ENCODE results near the gene ITFG1.
"Not testable (repeated sequence)": the region's sequence is repeated elsewhere in the genome, so short reads cannot be mapped to it uniquely, and the experiment has no call there.

ITFG1 gene

DNA sequence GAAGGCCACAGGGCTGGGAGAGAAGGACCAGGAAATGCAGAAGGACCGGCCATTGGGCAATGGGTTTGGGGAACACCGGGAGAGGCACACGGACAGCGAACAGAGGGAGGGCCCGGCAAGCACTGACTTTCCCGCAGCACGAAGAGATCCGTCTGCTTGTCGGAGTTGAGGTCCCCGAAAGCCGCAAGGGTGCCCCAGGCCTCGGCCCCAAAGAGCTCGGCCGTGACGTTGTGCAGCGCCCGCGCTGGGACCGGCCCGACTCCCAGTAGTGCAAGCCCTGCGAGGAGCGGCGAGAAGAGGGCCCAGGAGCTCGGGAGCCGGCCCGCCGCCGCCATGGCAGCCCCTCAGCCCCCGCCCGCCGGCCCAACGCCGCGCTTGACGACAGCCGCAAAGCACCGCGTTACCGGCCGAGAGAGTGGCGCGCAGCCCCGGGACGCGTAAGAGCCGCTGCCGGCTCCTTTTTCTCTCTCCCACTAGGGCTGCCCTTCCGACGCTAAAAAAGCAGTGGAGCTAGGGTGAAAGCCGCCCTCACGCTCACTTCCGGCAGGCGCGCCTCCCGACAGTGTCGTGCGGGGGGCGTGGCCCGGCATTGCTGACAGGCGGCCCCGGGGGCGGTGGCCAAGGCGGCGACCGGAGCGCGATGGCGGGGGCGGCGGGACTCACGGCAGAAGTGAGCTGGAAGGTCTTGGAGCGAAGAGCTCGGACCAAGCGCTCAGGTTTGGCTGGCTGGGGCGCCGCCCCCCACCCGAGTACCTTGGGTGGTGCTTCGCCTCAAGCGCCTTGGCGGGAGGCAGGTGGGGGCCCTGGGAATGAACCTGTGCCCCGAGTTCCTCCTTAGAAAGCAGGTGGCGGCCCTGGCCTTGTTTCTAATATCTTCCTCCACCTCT is at the start of gene ITFG1, which contains the start of gene PHKB:
Gene ITFG1 (minus strand): TSS at position 353 of the 887 bp plus-strand sequence. CDS start 18 bp downstream, at position 335.
Gene PHKB (plus strand): TSS at position 621 of the 887 bp plus-strand sequence. CDS start 20 bp downstream, at position 641.
- peak; percentile 97 for DNase-seq

DNA sequence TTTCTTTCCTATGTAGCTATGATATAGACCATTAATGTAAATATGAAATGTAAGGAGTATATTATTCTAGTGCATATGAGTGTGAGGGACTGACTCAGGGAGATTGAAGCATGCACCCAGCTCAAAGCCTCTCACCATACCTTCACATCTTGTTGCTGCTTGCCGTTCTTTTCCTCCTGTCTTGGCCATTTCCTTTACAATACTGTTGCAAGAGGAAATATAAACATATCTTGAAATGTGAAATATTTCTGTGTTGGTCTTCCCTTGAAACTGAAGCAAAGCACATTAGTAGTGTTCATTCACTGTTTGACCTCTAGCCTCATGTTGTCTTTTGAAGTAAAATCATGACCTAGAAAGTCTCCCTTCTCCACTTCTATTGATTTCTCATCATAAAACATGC is 46.8 kb upstream of the ITFG1 start:
- DNase-seq = no peak

DNA sequence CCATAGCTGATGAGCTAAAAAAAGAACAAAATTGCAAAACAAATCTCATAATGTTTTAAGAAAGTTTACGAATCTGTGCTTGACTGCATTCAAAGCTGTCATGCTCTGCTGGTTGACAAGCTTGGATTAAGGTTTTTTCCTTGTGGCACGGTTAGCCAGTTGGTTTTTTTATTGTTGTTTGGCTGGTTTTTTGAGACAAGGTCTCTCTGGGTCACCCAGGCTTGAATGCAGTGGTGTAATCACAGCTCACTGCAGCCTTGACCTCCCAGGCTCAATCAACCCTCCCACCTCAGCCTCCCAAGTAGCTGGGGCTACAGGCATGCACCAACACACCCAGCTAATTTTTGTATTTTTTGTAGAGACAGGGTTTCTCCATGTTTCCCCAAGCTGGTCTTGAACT is 45.9 kb upstream of the ITFG1 start:
- no peak for DNase-seq

DNA sequence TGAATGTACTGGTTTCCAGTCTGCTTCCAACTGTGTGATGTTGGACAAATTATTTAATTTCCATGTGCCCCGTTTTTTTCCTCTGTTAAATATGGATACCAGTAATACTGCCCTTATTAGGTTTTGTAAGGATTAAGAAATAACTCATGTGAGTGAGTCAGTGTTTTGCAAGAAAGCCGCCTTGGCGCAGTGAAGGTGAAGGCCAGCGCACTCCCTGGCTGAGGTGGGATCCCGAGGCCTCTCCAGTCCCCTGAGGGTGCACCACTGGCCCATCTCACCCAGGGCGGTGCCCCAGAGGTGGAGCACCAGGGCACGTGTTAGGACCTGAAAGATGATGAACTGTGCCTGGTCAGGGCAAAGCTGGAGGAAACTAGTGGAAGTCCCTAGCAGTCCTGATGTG is 43.7 kb upstream of the ITFG1 start:
- DNase-seq = no peak

DNA sequence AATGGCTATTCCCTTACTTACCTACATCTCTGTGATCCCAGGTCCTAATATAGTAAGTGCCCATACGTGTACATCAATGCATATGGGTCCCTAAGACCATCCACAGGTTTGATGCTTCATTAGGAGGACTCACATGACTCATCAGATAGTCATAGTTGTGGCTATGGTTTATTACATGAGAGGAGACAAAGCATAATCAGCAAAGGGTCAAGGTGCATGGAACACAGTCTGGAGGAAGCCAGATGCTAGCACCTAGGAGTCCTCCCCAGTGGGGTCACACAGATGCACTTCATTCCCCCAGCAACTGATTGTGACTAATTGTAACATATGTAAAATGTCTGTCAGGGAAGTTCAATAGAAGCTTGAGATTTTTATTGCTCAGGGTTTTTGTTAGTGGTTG is 43.1 kb upstream of the ITFG1 start:
- no peak for DNase-seq

DNA sequence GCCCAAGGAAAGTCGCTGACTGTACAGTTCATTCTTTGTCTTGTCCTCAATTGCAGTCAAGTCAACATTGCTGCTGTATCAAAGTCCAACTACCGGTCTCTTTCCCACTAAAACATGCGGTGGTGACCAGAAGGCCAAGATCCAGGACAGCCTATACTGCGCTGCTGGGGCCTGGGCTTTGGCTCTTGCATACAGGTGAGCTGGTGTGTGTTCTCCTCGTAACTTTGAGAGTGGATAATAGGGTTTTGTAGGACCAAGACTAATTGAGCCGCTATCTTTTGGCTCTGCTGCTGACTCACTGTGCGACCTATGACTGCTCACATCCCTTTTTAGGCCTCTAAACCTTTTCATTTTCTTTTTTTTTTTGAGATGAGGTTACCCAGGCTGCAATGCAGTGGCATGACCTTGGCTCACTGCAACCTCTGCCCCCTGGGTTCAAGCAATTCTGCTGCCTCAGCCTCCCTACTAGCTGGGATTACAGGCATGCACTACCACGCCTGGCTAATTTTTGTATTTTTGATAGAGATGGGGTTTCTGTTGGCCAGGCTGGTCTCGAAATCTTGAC is 38.9 kb upstream of the ITFG1 start:
- DNase-seq = no peak

DNA sequence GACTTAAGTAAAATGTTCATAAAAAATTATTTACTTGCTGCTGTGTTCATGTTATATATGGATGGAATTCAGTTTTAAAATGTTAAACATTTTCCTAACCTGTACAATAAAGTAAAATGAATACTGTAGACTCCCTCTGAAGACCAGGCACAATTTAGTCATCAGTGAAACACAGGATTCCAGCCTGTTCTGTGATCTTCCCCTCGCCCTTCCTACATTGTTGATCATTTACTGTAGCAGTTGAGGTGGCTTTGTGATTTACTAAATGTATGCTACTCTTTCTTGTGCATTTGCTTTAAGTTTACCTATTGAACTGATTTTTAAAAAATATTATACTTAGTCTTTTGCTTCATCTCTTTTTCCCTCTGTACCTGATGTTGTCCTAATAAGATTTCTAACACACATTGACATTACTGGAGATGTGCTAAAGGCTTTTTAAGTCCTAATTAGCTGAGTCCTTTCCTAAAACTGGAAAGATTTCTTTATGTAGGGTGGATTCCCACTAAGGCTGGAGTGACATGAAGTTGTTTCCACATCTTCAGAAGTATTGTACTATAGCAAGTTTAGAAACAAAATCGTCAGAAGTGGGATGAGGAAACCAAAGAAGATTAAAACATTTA is 38.3 kb upstream of the ITFG1 start:
- DNase-seq = no peak

DNA sequence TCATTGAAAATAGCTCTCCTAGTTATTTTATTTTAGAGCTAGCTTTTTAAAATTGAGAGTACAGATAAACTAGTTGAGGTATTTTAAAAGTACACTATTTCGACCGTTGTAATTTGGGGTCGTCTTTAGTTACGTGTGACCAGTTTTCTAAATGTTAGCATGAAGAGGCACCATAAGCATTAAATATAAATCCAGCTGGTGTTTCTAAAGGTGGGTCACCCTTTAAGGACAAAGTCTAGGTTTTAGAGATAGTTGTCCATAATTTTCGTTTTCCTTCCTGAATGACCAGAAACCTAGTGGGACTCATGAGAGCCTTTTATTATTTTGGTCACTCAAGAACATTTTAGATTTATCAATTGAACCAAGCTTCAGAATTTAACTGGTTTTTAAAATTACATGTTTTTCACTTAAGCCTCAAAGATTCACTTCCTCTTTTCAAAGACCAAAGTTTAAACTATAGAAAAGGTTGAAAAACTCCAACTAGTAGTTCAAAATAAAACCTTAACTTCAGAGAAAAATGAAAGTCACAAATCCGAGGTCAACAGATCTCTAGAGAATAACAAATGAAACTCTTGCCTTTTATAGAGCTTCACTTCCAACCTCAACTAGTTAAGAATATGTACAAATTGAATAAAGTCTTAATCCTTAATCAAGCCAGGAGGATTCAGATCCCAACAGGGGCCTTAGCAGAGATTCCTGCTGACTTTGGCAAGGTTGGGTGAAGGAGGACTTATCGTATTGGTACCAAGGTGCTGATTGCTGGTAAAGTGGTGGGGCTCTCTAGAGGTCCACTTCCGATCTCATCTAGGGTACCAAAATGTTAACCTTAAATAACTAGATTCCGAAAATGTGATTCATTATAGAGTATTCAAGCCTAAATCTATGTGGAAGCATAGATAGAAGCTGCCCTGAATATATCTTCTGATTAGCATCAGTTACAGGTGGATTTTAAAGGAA is 32.8 kb upstream of the ITFG1 start:
- no peak for DNase-seq

DNA sequence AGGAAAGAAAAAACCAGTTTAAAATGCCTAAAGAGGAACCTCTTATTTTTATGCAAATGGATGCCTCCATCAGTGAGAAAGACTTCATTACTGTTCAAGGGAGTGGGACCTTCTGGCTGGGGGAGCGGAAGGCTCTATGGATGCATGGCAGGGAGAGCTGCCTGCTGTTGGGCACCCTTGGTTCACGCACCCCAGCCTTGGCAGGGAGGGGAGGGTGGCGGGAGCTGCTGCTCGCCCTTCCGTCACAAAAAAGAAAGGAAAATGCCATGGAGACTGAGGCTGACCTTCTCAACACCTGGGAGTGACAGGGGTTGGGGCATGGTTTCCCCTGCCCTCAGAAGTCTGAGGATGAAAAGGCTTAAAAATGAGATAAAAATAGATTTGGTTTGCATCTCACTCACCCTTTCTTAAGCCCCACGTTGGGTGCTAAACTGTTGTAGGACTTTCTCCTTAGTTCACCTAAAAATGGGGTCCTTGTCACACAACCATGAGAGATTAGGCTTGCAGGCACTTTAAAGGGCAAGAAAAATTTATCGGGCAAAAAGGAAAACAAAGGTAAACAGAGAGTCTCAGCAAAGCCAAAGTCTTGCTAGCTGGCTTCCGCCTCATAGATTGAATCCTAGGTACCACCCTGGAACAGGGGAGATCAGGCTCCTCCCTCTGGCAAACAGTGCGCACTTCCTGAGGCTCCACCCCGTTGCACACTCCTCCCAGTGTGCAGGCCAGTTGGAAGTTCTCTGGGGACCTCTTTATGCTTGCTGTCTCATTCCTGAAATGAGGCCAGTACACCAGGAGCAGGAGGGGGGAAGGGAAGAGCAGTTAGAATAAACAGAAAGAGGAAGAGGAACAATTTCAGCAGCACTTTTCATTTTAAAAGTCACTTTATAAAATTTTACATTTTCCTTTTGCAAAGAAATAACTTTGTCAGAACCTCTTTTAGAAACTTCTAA is 31.8 kb upstream of the ITFG1 start:
- no peak for DNase-seq

DNA sequence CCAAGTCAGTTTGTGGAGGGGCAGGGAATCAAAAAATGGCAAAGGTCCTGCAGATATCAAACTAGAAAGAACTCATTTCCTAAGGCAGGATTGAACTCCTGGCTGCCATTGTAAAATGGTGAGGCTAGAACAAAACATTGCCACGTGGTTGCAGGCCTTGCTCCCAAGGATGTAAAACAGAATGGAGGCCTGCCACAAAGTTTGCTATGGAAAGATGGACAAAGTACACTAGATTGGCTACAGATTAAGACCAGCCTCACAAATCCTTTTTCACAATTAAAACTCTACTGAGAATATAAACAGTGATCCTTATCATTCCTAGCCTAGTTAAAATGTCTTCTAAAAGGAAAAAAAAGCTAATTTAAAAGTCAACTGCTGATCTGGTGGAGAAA is 31.2 kb upstream of the ITFG1 start:
- DNase-seq = no peak

DNA sequence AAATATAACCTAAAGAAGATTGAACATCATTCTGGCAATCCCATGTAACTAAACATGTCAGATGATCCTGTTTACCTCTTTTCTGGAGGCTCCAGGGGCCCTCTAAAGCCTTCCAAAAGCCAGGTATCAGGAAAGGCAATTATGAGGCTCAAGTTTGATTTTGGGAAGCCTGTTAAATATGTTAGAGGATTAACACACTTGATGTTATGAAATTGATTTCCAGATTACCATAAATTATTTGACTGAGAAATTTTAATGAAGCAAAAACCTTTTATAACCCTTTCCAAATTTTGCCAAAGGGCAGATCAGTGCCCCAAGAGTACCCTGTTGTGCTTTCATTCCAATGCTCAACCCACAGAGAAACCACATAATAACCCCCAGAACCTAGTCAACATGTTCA is 29.6 kb upstream of the ITFG1 start:
- no peak for DNase-seq

DNA sequence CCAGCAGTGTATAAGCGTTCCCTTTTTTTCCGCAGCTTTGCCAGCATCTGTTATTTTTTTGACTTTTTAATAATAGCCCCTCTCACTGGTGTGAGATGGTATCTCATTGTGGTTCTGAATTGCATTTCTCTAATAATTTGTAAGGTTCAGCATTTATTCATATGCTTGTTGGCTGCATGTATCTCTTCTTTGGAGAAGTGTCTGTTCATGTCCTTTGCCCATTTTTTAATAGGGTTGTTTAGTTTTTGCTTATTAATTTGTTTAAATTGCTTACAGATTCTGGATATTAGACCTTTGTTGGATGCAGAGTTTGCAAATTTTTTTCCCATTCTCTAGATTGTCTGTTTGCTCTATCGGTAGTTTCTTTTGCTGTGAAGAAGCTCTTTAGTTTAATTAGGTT is 27.2 kb upstream of the ITFG1 start:
- no peak for DNase-seq

DNA sequence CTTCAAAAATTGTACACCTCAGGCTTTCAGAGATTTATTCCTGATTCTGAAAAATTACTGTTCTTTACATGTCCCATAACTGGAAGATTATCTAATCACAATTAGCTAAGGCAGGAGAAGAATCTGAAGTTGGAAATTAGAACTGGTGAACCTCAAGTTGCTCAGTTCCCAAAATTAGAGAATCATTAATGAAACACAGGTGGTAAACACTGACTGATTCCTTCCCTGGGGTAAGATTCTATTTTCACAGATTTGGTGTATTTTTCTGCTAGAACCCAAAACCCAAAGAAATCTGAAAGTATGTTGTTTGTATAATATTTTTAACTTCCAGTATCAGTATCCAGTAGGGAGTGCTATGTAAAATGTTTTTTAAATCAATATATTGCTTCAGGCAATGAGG is 26.0 kb upstream of the ITFG1 start:
- no peak for DNase-seq

DNA sequence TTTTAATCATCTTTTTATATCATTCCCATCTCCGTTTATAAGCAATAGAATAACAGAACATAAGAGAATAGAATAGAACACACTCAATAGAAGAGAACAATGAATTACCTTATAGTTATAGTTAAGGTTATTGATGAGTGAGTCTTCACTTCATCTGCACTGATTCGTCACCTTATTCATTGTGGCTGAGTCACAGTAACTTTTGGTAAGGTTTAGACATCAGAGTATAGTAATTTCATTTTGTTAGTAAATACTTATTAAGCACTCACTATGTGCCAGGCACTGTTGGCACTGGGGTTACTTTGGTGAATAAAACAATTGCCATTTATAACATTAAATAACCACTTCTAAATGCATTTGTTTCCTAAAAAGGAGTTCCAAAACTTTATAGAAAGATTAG is 22.8 kb upstream of the ITFG1 start:
- DNase-seq = no peak

DNA sequence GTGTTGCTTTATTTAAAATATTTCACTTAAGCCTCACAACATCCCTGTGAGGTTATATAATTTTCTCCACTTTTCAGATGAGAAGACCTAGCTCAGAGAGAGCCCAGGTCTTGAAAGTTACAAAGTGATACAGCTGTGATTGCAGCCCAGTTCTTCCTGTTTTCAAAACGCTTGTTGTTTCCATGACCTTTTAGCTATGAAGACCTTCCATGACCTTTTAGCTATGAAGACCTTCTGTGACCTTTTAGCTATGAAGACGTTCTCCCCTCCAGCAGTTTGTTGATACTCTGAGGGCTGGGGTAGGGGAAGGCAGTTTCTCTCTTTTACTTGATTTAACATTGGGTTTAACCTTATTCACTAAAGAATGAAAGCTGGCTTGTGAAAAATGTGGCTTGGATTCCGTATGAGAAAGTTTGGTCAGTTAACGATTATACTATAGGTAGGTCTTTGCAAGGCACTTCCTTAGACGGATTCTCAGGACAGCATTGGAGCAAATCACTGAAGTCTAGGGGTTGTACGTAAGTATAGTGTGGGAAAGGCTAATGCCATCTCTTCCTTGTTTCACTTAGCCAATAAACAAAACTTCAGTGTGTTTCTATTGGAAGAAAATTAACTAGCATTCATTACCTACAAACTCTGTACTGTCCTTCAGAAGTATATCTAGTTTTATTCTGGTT is 21.0 kb upstream of the ITFG1 start:
- no peak for DNase-seq

DNA sequence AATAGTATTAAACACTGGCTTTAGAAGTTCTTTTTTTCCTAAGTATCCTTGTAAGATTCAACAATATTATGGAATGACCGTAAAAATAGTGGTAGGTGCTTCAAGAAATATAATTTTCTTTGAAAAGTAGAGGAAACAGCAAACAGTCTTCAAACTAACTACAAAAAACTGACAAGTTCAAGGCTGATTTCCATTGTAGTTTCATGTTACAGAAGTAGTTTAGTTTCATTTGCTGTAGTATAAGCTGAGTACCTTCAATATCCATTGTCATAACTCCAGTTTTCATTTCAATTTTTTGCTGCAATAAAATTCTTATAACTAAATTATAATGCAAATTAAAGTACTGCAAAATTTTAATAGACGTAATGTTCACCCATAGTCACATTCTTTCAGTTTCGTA is 19.5 kb upstream of the ITFG1 start:
- no peak for DNase-seq

DNA sequence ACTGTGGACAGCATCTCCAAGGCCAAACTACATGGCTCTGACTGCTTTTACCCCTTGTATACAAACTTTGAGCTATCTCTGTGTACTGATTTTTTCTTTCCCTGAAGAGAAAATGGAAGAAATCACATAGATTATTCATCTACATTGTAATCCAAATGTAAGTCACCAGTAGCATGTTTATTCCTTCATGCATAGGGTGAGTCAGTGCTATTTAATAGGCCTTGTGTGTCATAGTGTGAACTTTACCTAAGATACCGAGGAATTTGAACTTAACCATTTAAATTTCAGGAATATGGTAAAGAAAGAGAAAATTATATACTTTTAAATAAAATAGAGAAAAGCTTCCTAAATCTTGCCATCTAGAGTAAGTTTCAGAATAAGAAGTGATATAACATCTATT is 16.8 kb upstream of the ITFG1 start:
- no peak for DNase-seq

DNA sequence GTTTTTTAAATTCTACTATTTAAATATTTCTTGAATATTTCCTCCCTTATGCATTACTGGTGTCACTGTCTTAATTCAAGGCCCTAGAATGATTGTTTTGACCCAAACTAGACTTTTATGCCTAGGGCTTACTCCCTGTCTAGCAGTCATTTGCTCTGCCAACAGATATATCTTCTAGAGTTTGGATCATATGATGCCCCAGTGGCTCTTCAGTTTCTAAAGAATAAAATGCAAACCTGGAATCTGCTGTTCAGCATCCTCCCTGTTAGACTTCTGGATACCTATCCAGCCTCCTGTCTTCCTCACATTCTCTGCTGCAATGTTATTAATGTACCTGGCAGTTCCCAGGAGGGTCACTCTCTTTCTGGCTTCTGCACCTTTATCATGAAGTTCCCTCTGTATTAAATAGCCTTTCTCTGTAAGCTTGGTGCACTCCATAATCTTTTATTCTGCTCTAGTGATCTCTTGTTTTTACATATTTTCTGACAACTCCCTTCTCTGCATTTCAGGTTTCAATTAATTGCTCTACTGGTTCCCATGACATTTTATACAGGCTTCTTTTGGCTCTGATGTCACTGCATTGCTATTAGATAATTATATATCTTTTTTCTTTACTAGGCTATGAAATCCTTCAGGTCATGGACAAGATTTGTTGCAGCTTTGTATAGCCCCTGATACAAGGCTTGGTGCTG is 15.9 kb upstream of the ITFG1 start:
- DNase-seq = no peak

DNA sequence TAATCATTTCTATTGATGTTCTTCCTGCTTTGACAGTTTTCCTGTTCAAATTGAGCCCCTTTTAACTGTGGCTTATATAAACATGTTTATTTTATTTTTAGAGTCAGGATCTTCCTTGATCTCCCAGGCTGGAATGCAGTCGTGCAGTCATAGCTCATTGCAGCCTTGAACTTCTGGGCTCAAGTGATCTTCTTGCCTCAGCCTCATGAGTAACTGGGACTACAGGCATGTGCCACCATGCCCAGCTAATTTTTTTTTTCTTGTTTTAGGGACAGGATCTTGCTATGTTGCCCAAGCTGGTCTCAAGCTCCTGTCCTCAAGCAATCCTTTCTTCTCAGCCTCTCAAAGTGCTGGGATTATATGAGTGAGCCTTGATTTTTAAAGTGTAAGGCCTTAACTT is 14.9 kb upstream of the ITFG1 start:
- no peak for DNase-seq

DNA sequence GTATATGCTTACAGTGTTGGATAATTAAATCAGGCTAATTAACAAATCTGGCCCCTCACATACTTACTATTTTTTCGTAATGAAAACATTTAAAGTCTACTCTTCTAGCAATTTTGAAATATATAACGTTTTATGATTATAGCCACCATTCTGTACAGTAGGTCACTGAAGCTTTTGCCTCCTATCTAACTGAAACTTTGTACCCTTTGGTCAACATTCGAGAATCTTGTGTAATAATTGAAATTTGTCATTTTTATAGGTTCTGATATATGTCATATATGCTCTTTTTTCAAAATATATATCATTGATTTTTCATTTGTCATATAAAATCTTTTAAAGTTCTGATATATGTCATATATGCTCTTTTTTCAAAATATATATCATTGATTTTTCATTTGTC is 12.9 kb upstream of the ITFG1 start:
- DNase-seq = no peak

DNA sequence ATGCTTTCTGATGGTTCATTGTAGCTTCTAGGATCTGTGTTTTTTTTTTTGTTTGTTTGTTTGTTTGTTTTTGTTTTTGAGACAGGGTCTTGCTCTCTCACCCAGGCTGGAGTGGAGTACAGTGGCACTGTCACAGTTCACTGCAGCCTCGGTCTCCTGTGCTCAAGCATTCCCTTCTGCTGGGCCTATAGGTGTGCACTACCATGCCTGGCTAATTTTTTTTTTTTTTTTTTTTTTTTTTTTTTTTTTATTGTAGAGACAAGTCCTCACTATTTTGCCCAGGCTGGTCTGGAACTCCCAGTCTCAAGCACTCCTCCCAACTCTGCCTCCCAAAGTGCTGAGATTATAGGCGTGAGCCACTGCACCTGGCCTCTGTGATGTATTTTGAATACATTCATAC is 12.1 kb upstream of the ITFG1 start:
- DNase-seq = not testable (repeated sequence)
